HEK293 (cell line): ENCODE measurements around the gene TMEM72.

ENCODE experiments used
- CTCF ChIA-PET: fragments of 350-600 bp; formaldehyde crosslinking; extraction: SDS; loops from one replicate; lab custom pipeline; 2021; ENCODE audit warnings: antibody characterized with exemption; lab: Yijun Ruan, JAX
- POLR2A ChIA-PET: fragments of 300-600 bp; formaldehyde crosslinking; extraction: SDS; loops from one replicate; lab custom pipeline; 2020; ENCODE audit warnings: antibody characterized with exemption, inconsistent platforms; lab: Yijun Ruan, JAX
- H3K27ac ChIP-seq: fragments of 200-500 bp; sonication (Bioruptor generic); 2 replicates; pipeline ENCODE4 v1.5.1; 2014; ENCODE audit warnings: low read depth, low read length, control low read depth, inconsistent platforms; ENCODE audit errors: extremely low read depth
- H3K36me3 ChIP-seq, 2 experiments: fragments of 200-500 bp in 1 of 2; sonication (Bioruptor generic) in 1 of 2; 1 replicate in 1 of 2; 2 replicates in 1 of 2; pipeline ENCODE4 v1.5.1; 2014 to 2017; ENCODE audit warnings: inconsistent platforms in 2 of 2, low read length in 2 of 2; ENCODE audit not compliant: control insufficient read depth in 2 of 2, insufficient read depth in 1 of 2
- H3K4me1 ChIP-seq: fragments of 200-500 bp; sonication (Bioruptor generic); 2 replicates; pipeline ENCODE4 v1.5.1; 2014; ENCODE audit warnings: mild to moderate bottlenecking, low read length, inconsistent platforms; ENCODE audit not compliant: control insufficient read depth, insufficient read depth
- H3K4me3 ChIP-seq: 2 replicates; pipeline ENCODE4 v1.5.1; 2011; ENCODE audit warnings: low read depth, mild to moderate bottlenecking, control low read depth, low read length, moderate library complexity
- H3K9me3 ChIP-seq: fragments of 200-500 bp; sonication (Bioruptor generic); 2 replicates; pipeline ENCODE4 v1.5.1; 2014; ENCODE audit warnings: low read depth, low read length, inconsistent platforms; ENCODE audit not compliant: control insufficient read depth, insufficient read depth
- GLIS1 ChIP-seq: fragments of 450-650 bp; formaldehyde crosslinking; IDR thresholded peaks from 2 replicates; pipeline ENCODE4 v1.5.1; 2016; ENCODE audit warnings: missing biosample characterization, missing genetic modification characterization
- HOXC10 ChIP-seq: sonication (generic); formaldehyde crosslinking; IDR thresholded peaks from 2 replicates; pipeline ENCODE4 v1.8.1; 2023; ENCODE audit warnings: mild to moderate bottlenecking, missing genetic modification reagents
- HOXD13 ChIP-seq: sonication (generic); formaldehyde crosslinking; IDR thresholded peaks from 2 replicates; pipeline ENCODE4 v1.8.0; 2022; ENCODE audit warnings: missing genetic modification reagents, borderline replicate concordance
- IKZF3 ChIP-seq: fragments of 450-650 bp; IDR thresholded peaks from 2 replicates; pipeline ENCODE4 v1.5.0; 2018; ENCODE audit warnings: missing biosample characterization, mild to moderate bottlenecking, missing genetic modification characterization, moderate library complexity
- INSM2 ChIP-seq: fragments of 450-650 bp; formaldehyde crosslinking; IDR thresholded peaks from 2 replicates; pipeline ENCODE4 v1.5.1; 2016; ENCODE audit warnings: missing biosample characterization, missing genetic modification characterization
- KLF1 ChIP-seq: fragments of 450-650 bp; formaldehyde crosslinking; IDR thresholded peaks from 2 replicates; pipeline ENCODE4 v1.5.1; 2016; ENCODE audit warnings: missing biosample characterization, missing genetic modification characterization
- PRDM1 ChIP-seq: fragments of 450-650 bp; formaldehyde crosslinking; IDR thresholded peaks from 2 replicates; pipeline ENCODE4; 2016; ENCODE audit warnings: missing biosample characterization, missing genetic modification characterization
- YY1 ChIP-seq: fragments of 450-650 bp; formaldehyde crosslinking; IDR thresholded peaks from 2 replicates; pipeline ENCODE4 v1.5.1; 2018; ENCODE audit warnings: missing biosample characterization, missing genetic modification characterization
- ZBTB48 ChIP-seq: fragments of 450-650 bp; formaldehyde crosslinking; IDR thresholded peaks from 2 replicates; pipeline ENCODE4 v1.5.1; 2016; ENCODE audit warnings: missing biosample characterization, missing genetic modification characterization
- ZNF138 ChIP-seq: fragments of 450-650 bp; formaldehyde crosslinking; IDR thresholded peaks from 2 replicates; pipeline ENCODE4 v1.5.1; 2016; ENCODE audit warnings: missing biosample characterization, missing genetic modification characterization, borderline replicate concordance
- ZNF16 ChIP-seq: fragments of 450-650 bp; formaldehyde crosslinking; IDR thresholded peaks from 2 replicates; pipeline ENCODE4 v1.5.1; 2016; ENCODE audit warnings: low read depth, missing biosample characterization, missing genetic modification characterization
- ZNF175 ChIP-seq: fragments of 450-650 bp; formaldehyde crosslinking; IDR thresholded peaks from 2 replicates; pipeline ENCODE4 v1.5.1; 2016; ENCODE audit warnings: missing biosample characterization, missing genetic modification characterization
- ZNF184 ChIP-seq: fragments of 450-650 bp; IDR thresholded peaks from 2 replicates; pipeline ENCODE4 v1.5.1; 2018; ENCODE audit warnings: missing biosample characterization, mild to moderate bottlenecking, missing genetic modification characterization
- ZNF214 ChIP-seq: fragments of 450-650 bp; formaldehyde crosslinking; IDR thresholded peaks from 2 replicates; pipeline ENCODE4 v1.5.1; 2017; ENCODE audit warnings: missing biosample characterization, mild to moderate bottlenecking, missing genetic modification characterization, borderline replicate concordance
- ZNF350 ChIP-seq: fragments of 450-650 bp; formaldehyde crosslinking; IDR thresholded peaks from 2 replicates; pipeline ENCODE4 v1.5.0; 2017; ENCODE audit warnings: missing biosample characterization, mild to moderate bottlenecking, missing genetic modification characterization
- ZNF354C ChIP-seq: fragments of 450-650 bp; formaldehyde crosslinking; IDR thresholded peaks from 2 replicates; pipeline ENCODE4 v1.5.1; 2016; ENCODE audit warnings: missing biosample characterization, missing genetic modification characterization, low read depth, borderline replicate concordance
- ZNF398 ChIP-seq: fragments of 450-650 bp; formaldehyde crosslinking; IDR thresholded peaks from 2 replicates; pipeline ENCODE4 v1.5.1; 2017; ENCODE audit warnings: missing biosample characterization, missing genetic modification characterization
- ZNF404 ChIP-seq: fragments of 450-650 bp; formaldehyde crosslinking; IDR thresholded peaks from 2 replicates; pipeline ENCODE4 v1.5.1; 2017; ENCODE audit warnings: missing biosample characterization, missing genetic modification characterization
- ZNF488 ChIP-seq: fragments of 450-650 bp; formaldehyde crosslinking; IDR thresholded peaks from 2 replicates; pipeline ENCODE4 v1.5.1; 2016; ENCODE audit warnings: missing biosample characterization, missing genetic modification characterization
- ZNF585B ChIP-seq: fragments of 450-650 bp; formaldehyde crosslinking; IDR thresholded peaks from 2 replicates; pipeline ENCODE4 v1.5.1; 2016; ENCODE audit warnings: missing biosample characterization, missing genetic modification characterization
- ZNF596 ChIP-seq: fragments of 450-650 bp; IDR thresholded peaks from 2 replicates; pipeline ENCODE4 v1.5.0; 2018; ENCODE audit warnings: missing biosample characterization, mild to moderate bottlenecking, missing genetic modification characterization, moderate library complexity
- ZNF629 ChIP-seq: fragments of 450-650 bp; formaldehyde crosslinking; IDR thresholded peaks from 2 replicates; pipeline ENCODE4 v1.5.1; 2017; ENCODE audit warnings: missing biosample characterization, missing genetic modification characterization
- ZNF670 ChIP-seq: fragments of 450-650 bp; formaldehyde crosslinking; IDR thresholded peaks from 2 replicates; pipeline ENCODE4 v1.5.1; 2016; ENCODE audit warnings: missing biosample characterization, missing genetic modification characterization, low read depth
- ZNF768 ChIP-seq: fragments of 450-650 bp; formaldehyde crosslinking; IDR thresholded peaks from 2 replicates; pipeline ENCODE4 v1.5.1; 2018; ENCODE audit warnings: missing biosample characterization, mild to moderate bottlenecking, missing genetic modification characterization
- ZNF776 ChIP-seq: fragments of 450-650 bp; formaldehyde crosslinking; IDR thresholded peaks from 2 replicates; pipeline ENCODE4 v1.5.0; 2017; ENCODE audit warnings: missing biosample characterization, missing genetic modification characterization, borderline replicate concordance
- ZNF791 ChIP-seq: fragments of 450-650 bp; formaldehyde crosslinking; IDR thresholded peaks from 2 replicates; pipeline ENCODE4 v1.5.1; 2016; ENCODE audit warnings: missing biosample characterization, missing genetic modification characterization
- ZSCAN23 ChIP-seq: fragments of 450-650 bp; formaldehyde crosslinking; IDR thresholded peaks from 2 replicates; pipeline ENCODE4 v1.5.1; 2016; ENCODE audit warnings: missing biosample characterization, missing genetic modification characterization
- ZSCAN30 ChIP-seq: fragments of 450-650 bp; IDR thresholded peaks from 2 replicates; pipeline ENCODE4 v1.5.1; 2018; ENCODE audit warnings: missing biosample characterization, mild to moderate bottlenecking, missing genetic modification characterization, moderate library complexity
- ZXDB ChIP-seq: fragments of 450-650 bp; formaldehyde crosslinking; IDR thresholded peaks from 2 replicates; pipeline ENCODE4 v1.5.1; 2016; ENCODE audit warnings: missing biosample characterization, missing genetic modification characterization

Gene TMEM72

GRCh38 chr10:44922021-44922420, 10.9 kb downstream of the TMEM72 start:
- Histone ChIP-seq H3K4me1 (no peaks in the 10 kb centered on the region), H3K9me3 (no peaks in the 10 kb centered on the region), H3K36me3 (no peaks in the 10 kb centered on the region), H3K27ac (no peak overlapping the region), H3K4me3 (no peak overlapping the region)
- POLR2A ChIA-PET, result no interaction called here
- CTCF ChIA-PET, result interaction anchor here (0.6 kb wide), 1 partner anchor 221 kb away, joined by 3 read pairs; no protein-coding TSS in a partner anchor
- TF ChIP-seq ZNF585B (tag by site-specific recombination), result no peak
- TF ChIP-seq ZNF488 (tag by site-specific recombination), result no peak
- TF ChIP-seq ZSCAN30 (tag by site-specific recombination), result no peak
- TF ChIP-seq ZXDB (tag by site-specific recombination), result no peak
- TF ChIP-seq GLIS1 (tag by site-specific recombination), result no peak
- no peak for TF ChIP-seq HOXD13
- no peak for TF ChIP-seq IKZF3 (tag by site-specific recombination)
- no peak for TF ChIP-seq ZNF16
- no peak for TF ChIP-seq ZNF184 (tag by site-specific recombination)
- TF ChIP-seq ZNF404 (tag by site-specific recombination), result no peak
- TF ChIP-seq ZBTB48 (tag by site-specific recombination), result no peak
- no peak for TF ChIP-seq YY1 (tag by site-specific recombination)
- TF ChIP-seq ZNF175 (tag by site-specific recombination), result no peak
- no peak for TF ChIP-seq ZNF354C (tag by site-specific recombination)
- no peak for TF ChIP-seq KLF1 (tag by site-specific recombination)
- TF ChIP-seq ZNF791, result no peak
- TF ChIP-seq HOXC10 (CRISPR knock-in tag), result no peak
- no peak for TF ChIP-seq ZSCAN23 (tag by site-specific recombination)
- TF ChIP-seq ZNF670 (tag by site-specific recombination), result no peak
- no peak for TF ChIP-seq INSM2 (tag by site-specific recombination)

GRCh38 chr10:44922796-44923545, 11.8 kb downstream of the TMEM72 start:
- no peak overlapping the region for H3K4me3 ChIP-seq
- POLR2A ChIA-PET, result no interaction called here
- H3K27ac ChIP-seq, result no peak overlapping the region
- H3K9me3 ChIP-seq, result no peaks in the 10 kb centered on the region
- no peaks in the 10 kb centered on the region for H3K36me3 ChIP-seq
- TF ChIP-seq ZNF398, result no peak
- no peak for TF ChIP-seq ZNF350
- TF ChIP-seq ZNF596 (tag by site-specific recombination), result peak; percentile 90
- no peak for TF ChIP-seq ZNF138 (tag by site-specific recombination)
- no peak for TF ChIP-seq ZNF488 (tag by site-specific recombination)
- TF ChIP-seq PRDM1 (tag by site-specific recombination), result peak; percentile 91
- TF ChIP-seq ZNF768 (tag by site-specific recombination), result no peak
- no peak for TF ChIP-seq YY1 (tag by site-specific recombination)
- TF ChIP-seq ZNF629 (tag by site-specific recombination), result no peak
- no peak for TF ChIP-seq ZNF214 (tag by site-specific recombination)
- TF ChIP-seq ZNF776, result no peak
- TF ChIP-seq, all 188 proteins: peak for 2
- no peaks in the 10 kb centered on the region for H3K4me1 ChIP-seq
- CTCF ChIA-PET, result interaction anchor here (1.0 kb wide), 1 partner anchor 20 kb away, joined by 3 read pairs; no protein-coding TSS in a partner anchor
